Common myeloid progenitor, CD34-positive (primary cell): ENCODE results near the gene ZSWIM1.

Experiments
- CTCF ChIA-PET: fragments of 350-600 bp; sonication (Branson Sonifier 250); formaldehyde crosslinking; loops from one replicate; lab custom pipeline; 2021; ENCODE audit warnings: antibody characterized with exemption; lab: Charles Lee
- POLR2A ChIA-PET: fragments of 350-600 bp; sonication (Branson Sonifier 250); formaldehyde crosslinking; loops from one replicate; lab custom pipeline; 2021; ENCODE audit warnings: antibody characterized with exemption; lab: Charles Lee
- DNase-seq, 3 donors: peaks; one replicate each; pipeline versions ENCODE4 v3.0.0 to v3.0.0-alpha.2; 2013
- H3K27ac ChIP-seq, 2 experiments: 1 replicate in 1 of 2; 2 replicates in 1 of 2; pipeline ENCODE4 v1.7.0; 2013; ENCODE audit warnings: inconsistent platforms in 2 of 2, low read length in 2 of 2, mild to moderate bottlenecking in 2 of 2, low read depth in 1 of 2, moderate library complexity in 1 of 2; ENCODE audit not compliant: severe bottlenecking in 2 of 2, insufficient read depth in 1 of 2, poor library complexity in 1 of 2
- H3K27me3 ChIP-seq, 5 experiments: replicated peaks in 2 of 5; 1 replicate in 3 of 5; 2 replicates in 2 of 5; pipeline versions ENCODE4 v1.6.1 to v1.7.0; 2013; ENCODE audit warnings: low read length in 4 of 5, mild to moderate bottlenecking in 2 of 5, moderate library complexity in 2 of 5, inconsistent platforms in 1 of 5; ENCODE audit not compliant: insufficient read depth in 5 of 5, control insufficient read depth in 4 of 5
- H3K36me3 ChIP-seq, 4 experiments: 1 replicate in 2 of 4; 2 replicates in 2 of 4; pipeline versions ENCODE4 v1.6.1 to v1.7.0; 2013; ENCODE audit warnings: low read length in 3 of 4, control low read depth in 1 of 4, mild to moderate bottlenecking in 1 of 4; ENCODE audit not compliant: control insufficient read depth in 4 of 4, insufficient read depth in 4 of 4
- H3K4me1 ChIP-seq, 4 experiments: 1 replicate in 3 of 4; 2 replicates in 1 of 4; pipeline versions ENCODE4 v1.6.1 to v1.7.1; 2013; ENCODE audit warnings: low read length in 3 of 4, mild to moderate bottlenecking in 3 of 4, control low read depth in 1 of 4, inconsistent platforms in 1 of 4, moderate library complexity in 1 of 4; ENCODE audit not compliant: control insufficient read depth in 4 of 4, insufficient read depth in 4 of 4; ENCODE audit errors: control extremely low read depth in 1 of 4
- H3K4me3 ChIP-seq, 7 experiments: 1 replicate in 4 of 7; 2 replicates in 3 of 7; pipeline versions ENCODE4 v1.5.1 to v1.7.0; 2013; ENCODE audit warnings: mild to moderate bottlenecking in 7 of 7, low read length in 6 of 7, moderate library complexity in 6 of 7, inconsistent platforms in 2 of 7, low read depth in 2 of 7, control low read depth in 1 of 7; ENCODE audit not compliant: insufficient read depth in 4 of 7, control insufficient read depth in 1 of 7; ENCODE audit errors: extremely low read depth in 1 of 7
- H3K9me3 ChIP-seq, 5 experiments: 1 replicate in 4 of 5; 2 replicates in 1 of 5; pipeline versions ENCODE4 v1.6.1 to v1.7.1; 2013; ENCODE audit warnings: low read length in 4 of 5, mild to moderate bottlenecking in 2 of 5, inconsistent platforms in 1 of 5, low read depth in 1 of 5, moderate library complexity in 1 of 5; ENCODE audit not compliant: control insufficient read depth in 4 of 5, insufficient read depth in 2 of 5; ENCODE audit errors: control extremely low read depth in 1 of 5
- WGBS: methylation state at CpG from one replicate; pipeline ENCODE4 v1.1.5; 2013; ENCODE audit not compliant: insufficient coverage; 5-methylcytosine and 5-hydroxymethylcytosine counted together

ZSWIM1 gene

GRCh38 chr20:45905505-45906079, 24.6 kb downstream of the ZSWIM1 start:
- Histone ChIP-seq H3K36me3 (peaks cover 0 to 16% (median 6%) of the 10 kb centered on the region in 4 experiments), H3K27ac (no peak overlapping the region)
- CTCF ChIA-PET, result interaction anchor here (0.9 to 2.8 kb wide), 6 partner anchors 13 to 83 kb away, joined by 3 to 16 read pairs (median 4); partner anchors contain the start of genes CTSA, NEURL2 and PCIF1

GRCh38 chr20:45907219-45907948, 26.4 kb downstream of the ZSWIM1 start:
- ChIA-PET POLR2A (no interaction called here), CTCF (interaction anchor here (2.3 kb wide), 1 partner anchor 9 kb away, joined by 6 read pairs; no protein-coding TSS in a partner anchor)
- no peaks in the 10 kb centered on the region for H3K9me3 ChIP-seq
- peaks cover 2 to 33% (median 23%) of the 10 kb centered on the region in 4 experiments for H3K4me1 ChIP-seq
- 100% methylated on average over 11 of the region's 17 CpGs for WGBS
- H3K27me3 ChIP-seq, result no peaks in the 10 kb centered on the region
- H3K36me3 ChIP-seq, result peaks cover 0 to 10% (median 3%) of the 10 kb centered on the region in 4 experiments
- DNase-seq, result no peak
- no peak overlapping the region for H3K27ac ChIP-seq
- H3K4me3 ChIP-seq, result no peak overlapping the region

More at GRCh38 chr20:45905505-45906079, 24.6 kb downstream of the ZSWIM1 start:
- Histone ChIP-seq H3K4me3 (no peak overlapping the region), H3K27me3 (no peaks in the 10 kb centered on the region), H3K4me1 (peaks cover 0 to 18% (median 9%) of the 10 kb centered on the region in 4 experiments), H3K9me3 (no peaks in the 10 kb centered on the region)
- POLR2A ChIA-PET, result interaction anchor here (0.8 kb wide), 1 partner anchor 24 kb away, joined by 3 read pairs; no protein-coding TSS in a partner anchor
- WGBS, result 100% methylated on average over 8 of the region's 8 CpGs
- no peak for DNase-seq

- no peaks in the 10 kb centered on the region for H3K27me3 ChIP-seq
- WGBS, result 93% methylated on average over 2 of the region's 2 CpGs
- H3K4me3 ChIP-seq, result no peak overlapping the region
- CTCF ChIA-PET, result interaction anchor here (2.3 to 4.1 kb wide), 2 partner anchors 10 to 17 kb away, joined by 6 to 12 read pairs; partner anchors contain the start of genes CTSA and NEURL2
- H3K36me3 ChIP-seq, result peaks cover 0 to 10% (median 2%) of the 10 kb centered on the region in 4 experiments
- no peak overlapping the region for H3K27ac ChIP-seq
- POLR2A ChIA-PET, result no interaction called here
- H3K9me3 ChIP-seq, result no peaks in the 10 kb centered on the region
- peaks cover 5 to 36% (median 27%) of the 10 kb centered on the region in 4 experiments for H3K4me1 ChIP-seq
- DNase-seq, result no peak
These were observed 27.1 kb downstream of the ZSWIM1 start for GRCh38 chr20:45908084-45908483.

GRCh38 chr20:45909336-45909808, 28.3 kb downstream of the ZSWIM1 start:
- POLR2A ChIA-PET, result interaction anchor here (1.0 kb wide), 1 partner anchor 19 kb away, joined by 3 read pairs; no protein-coding TSS in a partner anchor
- Histone ChIP-seq H3K4me3 (no peak overlapping the region), H3K4me1 (peaks cover 8 to 38% (median 28%) of the 10 kb centered on the region in 4 experiments), H3K27ac (peak overlapping the region in 1 of 2 experiments; percentile 45), H3K9me3 (no peaks in the 10 kb centered on the region), H3K36me3 (peaks cover 0 to 8% (median 2%) of the 10 kb centered on the region in 4 experiments), H3K27me3 (no peaks in the 10 kb centered on the region)
- CTCF ChIA-PET, result interaction anchor here (0.8 to 4.1 kb wide), 12 partner anchors 9 to 110 kb away, joined by 3 to 12 read pairs (median 4); partner anchors contain the start of genes CTSA and NEURL2
- 94% methylated on average over 12 of the region's 12 CpGs for WGBS
- no peak for DNase-seq

GRCh38 chr20:45909817-45910669, 29.0 kb downstream of the ZSWIM1 start:
- no peaks in the 10 kb centered on the region for H3K27me3 ChIP-seq
- H3K9me3 ChIP-seq, result no peaks in the 10 kb centered on the region
- ChIA-PET POLR2A (interaction anchor here (1.0 to 1.8 kb wide), 2 partner anchors 20 to 24 kb away, joined by 3 to 17 read pairs; partner anchors contain the start of gene PCIF1), CTCF (interaction anchor here (0.8 to 4.1 kb wide), 13 partner anchors 10 to 111 kb away, joined by 3 to 12 read pairs (median 4); partner anchors contain the start of genes CTSA and NEURL2)
- DNase-seq, result no peak
- H3K27ac ChIP-seq, result peak overlapping the region in 1 of 2 experiments; percentile 45
- peaks cover 0 to 8% (median 2%) of the 10 kb centered on the region in 4 experiments for H3K36me3 ChIP-seq
- 89% methylated on average over 20 of the region's 22 CpGs for WGBS
- H3K4me1 ChIP-seq, result peaks cover 13 to 37% (median 31%) of the 10 kb centered on the region in 4 experiments
- H3K4me3 ChIP-seq, result peak overlapping the region in 3 of 7 experiments; percentile 40 to 78 (median 60)
